Endothelial cell of umbilical vein (primary cell): ENCODE data around the gene CCDC61. TPM values are rescaled to one million over a fixed set of nuclear protein-coding genes. Genes with fewer than 3 reads are reported as not detected.

Source experiments
- BruUV-seq: library from RNA; stranded (reverse); fragments of 400-500 nt; replicated peaks from 2 replicates; lab custom pipeline; 2021; lab: Mats Ljungman, UMichigan
- CTCF ChIA-PET: fragments of 300-600, 350-600 bp; sonication (Branson Sonifier 250); formaldehyde crosslinking; loops from one replicate; lab custom pipeline; 2021; ENCODE audit warnings: antibody characterized with exemption, inconsistent platforms; lab: Charles Lee
- POLR2A ChIA-PET: fragments of 300-600, 350-600 bp; sonication (Branson Sonifier 250); formaldehyde crosslinking; loops from one replicate; lab custom pipeline; 2021; ENCODE audit warnings: antibody characterized with exemption, inconsistent platforms; lab: Charles Lee
- DNase-seq: peaks from one replicate; pipeline ENCODE4 v3.0.0-alpha.2; 2011; ENCODE audit warnings: low read depth, low spot score
- FAIRE-seq: peaks from 2 replicates; lab custom pipeline; 2011; peaks lifted over from hg19 to GRCh38; lab: Jason Lieb, UNC
- H2AFZ ChIP-seq: 2 replicates; pipeline ENCODE4 v1.6.0; 2012; ENCODE audit warnings: low read depth, low read length, control low read depth, inconsistent platforms
- H3K27ac ChIP-seq: 2 replicates; pipeline ENCODE4 v1.5.1; 2011; ENCODE audit warnings: low read depth, mild to moderate bottlenecking, control low read depth, low read length, moderate library complexity; ENCODE audit not compliant: insufficient read depth
- H3K27me3 ChIP-seq, 2 experiments: 2 replicates each; pipeline versions ENCODE4 v1.6.0 to v1.6.1; 2011; ENCODE audit warnings: low read length in 2 of 2, mixed read lengths in 1 of 2; ENCODE audit not compliant: control insufficient read depth in 2 of 2, insufficient read depth in 2 of 2
- H3K36me3 ChIP-seq, 2 experiments: 2 replicates in 1 of 2; 3 replicates in 1 of 2; pipeline ENCODE4 v1.5.1; 2011; ENCODE audit warnings: low read length in 2 of 2, mild to moderate bottlenecking in 1 of 2, moderate library complexity in 1 of 2; ENCODE audit not compliant: control insufficient read depth in 2 of 2, insufficient read depth in 2 of 2; ENCODE audit errors: extremely low read depth in 1 of 2
- H3K4me1 ChIP-seq: 3 replicates; pipeline ENCODE4 v1.5.1; 2011; ENCODE audit warnings: mild to moderate bottlenecking, low read length; ENCODE audit not compliant: control insufficient read depth, insufficient read depth; ENCODE audit errors: extremely low read depth
- H3K4me2 ChIP-seq: 2 replicates; pipeline ENCODE4 v1.6.1; 2011; ENCODE audit warnings: low read length, control low read depth, mixed read lengths; ENCODE audit not compliant: insufficient read depth
- H3K4me3 ChIP-seq, 3 experiments: fragments of 200-600 bp in 1 of 3; sonication (generic), shearing (Covaris generic) in 1 of 3; replicated peaks in 1 of 3; 2 replicates each; pipeline ENCODE4 v1.5.1; 2011 to 2016; ENCODE audit warnings: control low read depth in 3 of 3, low read length in 3 of 3, mild to moderate bottlenecking in 2 of 3, inconsistent platforms in 1 of 3, low read depth in 1 of 3, moderate library complexity in 1 of 3; ENCODE audit not compliant: insufficient read depth in 1 of 3
- H3K79me2 ChIP-seq: 2 replicates; pipeline ENCODE4 v1.6.0; 2012; ENCODE audit warnings: low read length, inconsistent platforms; ENCODE audit not compliant: control insufficient read depth, insufficient read depth
- H3K9ac ChIP-seq: replicated peaks from 2 replicates; pipeline ENCODE3; 2011; ENCODE audit warnings: low read length, control low read depth; ENCODE audit not compliant: insufficient read depth; ENCODE audit errors: extremely low read depth
- H3K9me1 ChIP-seq: replicated peaks from 3 replicates; pipeline ENCODE4 v1.6.0; 2011; ENCODE audit warnings: mild to moderate bottlenecking, low read length; ENCODE audit not compliant: control insufficient read depth, insufficient read depth; ENCODE audit errors: extremely low read depth
- H3K9me3 ChIP-seq: replicated peaks from 2 replicates; pipeline ENCODE4 v1.5.1; 2012; ENCODE audit warnings: low read length, inconsistent platforms; ENCODE audit not compliant: control insufficient read depth, insufficient read depth
- H4K20me1 ChIP-seq: replicated peaks from 2 replicates; pipeline ENCODE3; 2011; ENCODE audit warnings: mild to moderate bottlenecking, low read length; ENCODE audit not compliant: control insufficient read depth, insufficient read depth; ENCODE audit errors: extremely low read depth
- EZH2 ChIP-seq: IDR thresholded peaks from 2 replicates; pipeline ENCODE4 v1.6.1; 2012; ENCODE audit warnings: borderline replicate concordance, low read depth, mild to moderate bottlenecking, moderate library complexity, low read length, inconsistent platforms; ENCODE audit not compliant: severe bottlenecking
- FOS ChIP-seq: IDR thresholded peaks from 2 replicates; pipeline ENCODE4 v1.6.1; 2011; ENCODE audit warnings: mild to moderate bottlenecking, low read length, moderate library complexity, borderline replicate concordance; ENCODE audit not compliant: insufficient read depth
- GATA2 ChIP-seq: IDR thresholded peaks from 2 replicates; pipeline ENCODE4 v1.7.0; 2011; ENCODE audit warnings: low read depth, mild to moderate bottlenecking, moderate library complexity, mixed read lengths, low read length; ENCODE audit not compliant: insufficient read length, insufficient read depth
- JUN ChIP-seq: IDR thresholded peaks from 2 replicates; pipeline ENCODE4 v1.6.1; 2011; ENCODE audit warnings: borderline replicate concordance, low read depth; ENCODE audit not compliant: insufficient read length, insufficient read depth
- MYC ChIP-seq: IDR thresholded peaks from one replicate; pipeline ENCODE4 v1.6.1; 2011; ENCODE audit warnings: mild to moderate bottlenecking, low read depth, low read length
- POLR2A ChIP-seq: IDR thresholded peaks from 2 replicates; pipeline ENCODE4 v1.6.1; 2012; ENCODE audit warnings: low read depth, mild to moderate bottlenecking, control low read depth, low read length
- POLR2AphosphoS5 ChIP-seq: IDR thresholded peaks from 2 replicates; pipeline ENCODE4 v1.6.1; 2012; ENCODE audit warnings: low read depth, mild to moderate bottlenecking, control low read depth, low read length, moderate library complexity; ENCODE audit not compliant: insufficient read depth
- dilution Hi-C: fragments of 300-500 bp; cut with MboI; formaldehyde crosslinking; loops from one replicate; pipeline ENCODE4 v1.15.0; 2019; ENCODE audit warnings: low sequenced_read_pairs; ENCODE audit not compliant: extremely low pct_ligation_motif_present
- intact Hi-C: fragments of 100-400 bp; cut with micrococcal nuclease; formaldehyde crosslinking; loops from one replicate; pipeline ENCODE4 v1.10.0; 2022
- polyA plus RNA-seq, 4 experiments: library from polyadenylated mRNA; depleted of rRNA in 3 of 4; stranded (reverse) in 3 of 4; unstranded in 1 of 4; fragments of >200 nt; gene quantifications; 2 replicates each; pipeline versions ENCODE4 v1.2.1 to v1.2.3, GENCODE V29; 2011 to 2012; ENCODE audit warnings: missing spikeins in 1 of 4
- total RNA-seq: library from RNA; stranded (reverse); gene quantifications from 2 replicates; pipeline ENCODE4 v1.2.3, GENCODE V29; 2021
- TF ChIP-seq, protein P1 (sequence below): IDR thresholded peaks from 2 replicates; pipeline ENCODE4 v1.6.1; 2011; ENCODE audit not compliant: insufficient read depth, insufficient read length
- TF ChIP-seq, protein P2 (sequence below), 2 donors: IDR thresholded peaks; 1 replicate in 1 of 2; 2 replicates in 1 of 2; pipeline ENCODE4 v1.5.1; 2011; ENCODE audit warnings: low read length in 2 of 2, mild to moderate bottlenecking in 2 of 2, moderate library complexity in 2 of 2, control low read depth in 1 of 2, inconsistent platforms in 1 of 2, low read depth in 1 of 2; ENCODE audit not compliant: insufficient read depth in 1 of 2; ENCODE audit errors: extremely low read depth in 1 of 2

Gene CCDC61
- total and polyA plus RNA-seq, 2 donors (not counting 3 experiments of a cell fraction or from before 2014, with no cell fraction given) = 10.3 to 20.1 TPM

DNA sequence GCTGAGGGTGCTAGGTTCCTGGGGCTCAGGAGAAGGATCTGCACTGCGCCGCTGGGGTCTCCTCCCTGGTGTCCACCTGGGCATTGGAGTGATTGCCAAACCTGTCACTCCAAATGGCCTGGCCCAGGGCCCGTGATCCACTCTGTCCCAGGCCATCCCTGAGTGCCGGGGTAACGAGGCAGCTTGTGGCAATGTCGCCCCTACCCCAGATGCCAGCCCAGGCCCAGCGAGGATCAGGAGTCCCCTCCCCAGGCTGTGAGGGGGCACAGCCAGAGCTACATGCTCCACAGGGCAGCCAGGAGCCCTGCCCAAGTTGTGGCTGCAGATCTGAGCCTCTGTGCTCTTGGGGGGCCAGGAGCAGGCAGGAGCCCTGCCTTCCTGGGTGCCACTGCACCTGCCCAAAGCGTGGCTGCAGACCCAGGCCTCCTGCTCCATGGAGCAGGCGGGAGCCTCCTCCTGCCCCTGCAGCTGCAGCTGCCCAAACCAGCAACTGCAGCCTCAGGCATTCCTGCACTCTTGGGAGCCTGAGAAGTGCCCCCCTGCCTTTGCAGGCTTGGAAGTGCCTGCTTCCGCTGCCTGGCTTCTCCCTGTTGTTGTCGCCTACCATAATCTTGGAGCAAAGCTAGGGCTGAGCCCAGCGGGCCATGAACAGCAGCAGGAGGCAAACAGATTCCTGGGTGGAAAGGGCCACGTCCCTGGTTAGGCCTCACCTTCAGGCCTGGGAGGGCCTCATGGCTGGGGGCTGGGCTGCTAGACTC lies 40.9 kb downstream of the CCDC61 start:
- H3K4me2 ChIP-seq = no peak overlapping the region
- dilution Hi-C loops (no loop called here), intact Hi-C loops (no loop called here)
- H3K79me2 ChIP-seq = no peaks in the 10 kb centered on the region
- H2AFZ ChIP-seq = no peak overlapping the region
- no TSS peak for BruUV-seq
- H3K36me3 ChIP-seq = no peaks in the 10 kb centered on the region
- H3K9me3 ChIP-seq = no peaks in the 10 kb centered on the region
- no peak for DNase-seq
- ChIA-PET POLR2A (no interaction called here), CTCF (interaction anchor here (1.8 to 6.3 kb wide), 3 partner anchors 8 to 41 kb away, joined by 6 to 77 read pairs (median 16); no protein-coding TSS in a partner anchor)
- H3K9me1 ChIP-seq = no peaks in the 10 kb centered on the region
- H3K27me3 ChIP-seq = peaks cover under 1 to 7% of the 10 kb centered on the region in 2 experiments
- no peak overlapping the region for H3K9ac ChIP-seq
- no peak overlapping the region for H3K27ac ChIP-seq
- H3K4me1 ChIP-seq = no peaks in the 10 kb centered on the region
- TF ChIP-seq EZH2 = no peak
- no peak for TF ChIP-seq POLR2AphosphoS5
- no peak for TF ChIP-seq GATA2
- no peak for TF ChIP-seq POLR2A
- TF ChIP-seq FOS = no peak
- TF ChIP-seq JUN = no peak
- TF ChIP-seq MYC = no peak
- TF ChIP-seq, protein P1, sequence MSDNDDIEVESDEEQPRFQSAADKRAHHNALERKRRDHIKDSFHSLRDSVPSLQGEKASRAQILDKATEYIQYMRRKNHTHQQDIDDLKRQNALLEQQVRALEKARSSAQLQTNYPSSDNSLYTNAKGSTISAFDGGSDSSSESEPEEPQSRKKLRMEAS = no peak
- TF ChIP-seq, protein P2, sequence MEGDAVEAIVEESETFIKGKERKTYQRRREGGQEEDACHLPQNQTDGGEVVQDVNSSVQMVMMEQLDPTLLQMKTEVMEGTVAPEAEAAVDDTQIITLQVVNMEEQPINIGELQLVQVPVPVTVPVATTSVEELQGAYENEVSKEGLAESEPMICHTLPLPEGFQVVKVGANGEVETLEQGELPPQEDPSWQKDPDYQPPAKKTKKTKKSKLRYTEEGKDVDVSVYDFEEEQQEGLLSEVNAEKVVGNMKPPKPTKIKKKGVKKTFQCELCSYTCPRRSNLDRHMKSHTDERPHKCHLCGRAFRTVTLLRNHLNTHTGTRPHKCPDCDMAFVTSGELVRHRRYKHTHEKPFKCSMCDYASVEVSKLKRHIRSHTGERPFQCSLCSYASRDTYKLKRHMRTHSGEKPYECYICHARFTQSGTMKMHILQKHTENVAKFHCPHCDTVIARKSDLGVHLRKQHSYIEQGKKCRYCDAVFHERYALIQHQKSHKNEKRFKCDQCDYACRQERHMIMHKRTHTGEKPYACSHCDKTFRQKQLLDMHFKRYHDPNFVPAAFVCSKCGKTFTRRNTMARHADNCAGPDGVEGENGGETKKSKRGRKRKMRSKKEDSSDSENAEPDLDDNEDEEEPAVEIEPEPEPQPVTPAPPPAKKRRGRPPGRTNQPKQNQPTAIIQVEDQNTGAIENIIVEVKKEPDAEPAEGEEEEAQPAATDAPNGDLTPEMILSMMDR (IDR thresholded peaks at IDR 0.05; ENCODE audit: extremely low read depth in 1 of 2, insufficient read depth in 1 of 2, low read depth in 1 of 2, low read length in 2 of 2) = no peak
- H4K20me1 ChIP-seq = no peaks in the 10 kb centered on the region
- FAIRE-seq = no peak
- H3K4me3 ChIP-seq = no peak overlapping the region
